Lower lobe of right lung (tissue), 2 donors: ENCODE measurements around the gene B4GAT1. TPM values are rescaled to one million over a fixed set of nuclear protein-coding genes. Genes with fewer than 3 reads are reported as not detected.

ENCODE experiments used
- ATAC-seq, 2 donors: fragments of 200-7000 bp; cut with Tn5 transposase; one replicate each; pipeline ENCODE4 v1.9.1; 2020 to 2022; ENCODE audit warnings: mild to moderate bottlenecking in 2 of 2, moderate library complexity in 2 of 2
- DNase-seq: peaks from one replicate; pipeline ENCODE4 v3.0.0-alpha.2; 2020
- H3K27ac ChIP-seq: fragments of 200-600 bp; one replicate; pipeline ENCODE4 v1.8.0; 2022
- H3K27me3 ChIP-seq: fragments of 200-600 bp; one replicate; pipeline ENCODE4 v1.8.0; 2022; ENCODE audit warnings: low read depth
- H3K36me3 ChIP-seq: fragments of 200-600 bp; one replicate; pipeline ENCODE4 v1.8.0; 2022; ENCODE audit warnings: mild to moderate bottlenecking
- H3K4me1 ChIP-seq: fragments of 200-600 bp; one replicate; pipeline ENCODE4 v1.8.0; 2022
- H3K4me3 ChIP-seq: fragments of 200-600 bp; one replicate; pipeline ENCODE4 v1.8.0; 2022; ENCODE audit warnings: mild to moderate bottlenecking
- H3K9me3 ChIP-seq: fragments of 200-600 bp; one replicate; pipeline ENCODE4 v1.8.0; 2022
- intact Hi-C: fragments of 100-400 bp; cut with DNase I; formaldehyde crosslinking; loops from one replicate; pipeline ENCODE4 v1.11.0; 2022
- total RNA-seq: library from RNA; stranded (reverse); fragmentation: NEBNext Ultra II Directional; extraction: Animal tissue kit (Norgen Biotek cat#: 25700); gene quantifications from one replicate; pipeline ENCODE4 v1.2.1, GENCODE V29; 2021
- TF ChIP-seq, protein P1 (sequence below): fragments of 200-600 bp; IDR thresholded peaks from one replicate; pipeline ENCODE4 v1.8.0; 2022; ENCODE audit warnings: antibody characterized with exemption, mild to moderate bottlenecking
- donor health status: DM: no; HTN: yes; CAD: no; lungs with severe emphysema.

B4GAT1 gene
- total RNA-seq, 1 donor from 2014 or later, result 22.6 TPM

DNA sequence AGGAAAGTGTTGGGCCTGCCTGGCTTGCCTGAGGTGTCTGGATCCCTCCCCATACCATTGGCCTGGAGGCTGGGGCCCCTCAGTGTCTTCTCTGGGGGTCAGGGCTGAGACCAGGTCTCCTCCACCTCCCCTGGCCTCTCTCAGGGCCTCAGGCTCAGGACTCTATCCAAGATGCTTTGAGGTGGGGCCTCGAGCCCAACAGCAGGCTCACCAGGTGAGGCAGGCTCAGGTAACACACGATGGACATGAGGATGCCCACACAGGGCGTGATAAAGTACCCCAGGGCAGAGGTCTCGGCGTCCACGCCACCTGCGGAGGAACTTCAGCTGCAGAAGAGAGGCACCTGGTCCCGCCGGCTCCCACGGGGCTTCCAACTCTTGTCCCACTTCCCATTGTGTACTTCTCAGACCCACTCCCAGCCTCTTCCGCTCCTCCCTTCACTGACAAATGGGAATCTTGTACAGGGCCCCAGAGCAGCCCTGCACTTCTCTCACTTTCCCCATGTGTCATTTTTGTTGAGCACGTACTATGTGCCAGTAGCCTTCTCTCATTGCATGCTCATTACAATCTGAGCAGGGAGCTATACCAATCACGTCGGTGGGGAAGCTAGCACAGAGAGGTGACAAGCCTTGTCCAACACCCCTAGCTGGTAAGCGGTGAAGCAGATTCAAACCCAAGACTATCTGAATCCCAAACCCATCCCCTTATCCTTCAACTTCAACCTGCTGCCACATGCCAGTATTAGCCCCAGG is 20.3 kb upstream of the B4GAT1 start:
- Histone ChIP-seq H3K9me3 (no peaks in the 10 kb centered on the region), H3K27ac (no peak overlapping the region), H3K4me3 (no peak overlapping the region), H3K4me1 (peaks cover 26% of the 10 kb centered on the region), H3K36me3 (no peaks in the 10 kb centered on the region), H3K27me3 (peaks cover 20% of the 10 kb centered on the region)
- TF ChIP-seq, protein P1, sequence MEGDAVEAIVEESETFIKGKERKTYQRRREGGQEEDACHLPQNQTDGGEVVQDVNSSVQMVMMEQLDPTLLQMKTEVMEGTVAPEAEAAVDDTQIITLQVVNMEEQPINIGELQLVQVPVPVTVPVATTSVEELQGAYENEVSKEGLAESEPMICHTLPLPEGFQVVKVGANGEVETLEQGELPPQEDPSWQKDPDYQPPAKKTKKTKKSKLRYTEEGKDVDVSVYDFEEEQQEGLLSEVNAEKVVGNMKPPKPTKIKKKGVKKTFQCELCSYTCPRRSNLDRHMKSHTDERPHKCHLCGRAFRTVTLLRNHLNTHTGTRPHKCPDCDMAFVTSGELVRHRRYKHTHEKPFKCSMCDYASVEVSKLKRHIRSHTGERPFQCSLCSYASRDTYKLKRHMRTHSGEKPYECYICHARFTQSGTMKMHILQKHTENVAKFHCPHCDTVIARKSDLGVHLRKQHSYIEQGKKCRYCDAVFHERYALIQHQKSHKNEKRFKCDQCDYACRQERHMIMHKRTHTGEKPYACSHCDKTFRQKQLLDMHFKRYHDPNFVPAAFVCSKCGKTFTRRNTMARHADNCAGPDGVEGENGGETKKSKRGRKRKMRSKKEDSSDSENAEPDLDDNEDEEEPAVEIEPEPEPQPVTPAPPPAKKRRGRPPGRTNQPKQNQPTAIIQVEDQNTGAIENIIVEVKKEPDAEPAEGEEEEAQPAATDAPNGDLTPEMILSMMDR, result no peak
- intact Hi-C loops, result no loop called here
- DNase-seq (no peak), ATAC-seq (no peak)

DNA sequence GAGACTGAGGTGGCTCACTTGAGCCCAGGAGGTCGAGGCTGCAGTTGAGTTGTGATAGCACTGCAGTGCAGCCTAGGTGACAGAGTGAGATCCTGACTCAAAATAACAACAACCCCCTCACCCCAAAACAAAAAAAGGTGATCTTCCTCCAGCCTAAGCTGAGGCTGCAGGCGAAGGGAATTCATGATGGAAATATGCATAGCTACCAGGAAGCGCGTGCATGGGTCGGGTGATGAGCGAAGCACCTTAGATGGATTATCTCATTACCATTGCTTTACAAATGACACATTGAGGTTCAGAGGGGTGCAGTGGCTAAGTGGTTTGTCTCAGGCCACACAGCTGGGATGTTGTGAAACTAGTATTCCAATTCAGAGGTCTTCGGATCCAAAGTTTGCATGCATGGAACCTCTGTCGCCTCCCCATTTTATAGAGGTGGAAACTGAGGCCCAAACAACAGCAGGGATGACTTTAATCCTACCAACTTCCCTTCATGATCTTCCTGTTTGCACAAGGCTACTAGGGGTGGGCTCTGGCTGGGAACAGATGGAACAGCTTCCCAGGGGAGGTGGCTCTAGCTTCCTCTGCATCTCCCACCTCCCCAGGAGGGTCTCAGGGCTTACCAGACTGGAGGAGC is 19.5 kb upstream of the B4GAT1 start:
- ATAC-seq (no peak), DNase-seq (no peak)
- intact Hi-C loops, result no loop called here
- H3K4me3 ChIP-seq, result no peak overlapping the region
- H3K27ac ChIP-seq, result no peak overlapping the region
- no peaks in the 10 kb centered on the region for H3K9me3 ChIP-seq
- no peaks in the 10 kb centered on the region for H3K36me3 ChIP-seq
- peaks cover 21% of the 10 kb centered on the region for H3K4me1 ChIP-seq
- TF ChIP-seq, protein P1, result no peak
- peaks cover 12% of the 10 kb centered on the region for H3K27me3 ChIP-seq

DNA sequence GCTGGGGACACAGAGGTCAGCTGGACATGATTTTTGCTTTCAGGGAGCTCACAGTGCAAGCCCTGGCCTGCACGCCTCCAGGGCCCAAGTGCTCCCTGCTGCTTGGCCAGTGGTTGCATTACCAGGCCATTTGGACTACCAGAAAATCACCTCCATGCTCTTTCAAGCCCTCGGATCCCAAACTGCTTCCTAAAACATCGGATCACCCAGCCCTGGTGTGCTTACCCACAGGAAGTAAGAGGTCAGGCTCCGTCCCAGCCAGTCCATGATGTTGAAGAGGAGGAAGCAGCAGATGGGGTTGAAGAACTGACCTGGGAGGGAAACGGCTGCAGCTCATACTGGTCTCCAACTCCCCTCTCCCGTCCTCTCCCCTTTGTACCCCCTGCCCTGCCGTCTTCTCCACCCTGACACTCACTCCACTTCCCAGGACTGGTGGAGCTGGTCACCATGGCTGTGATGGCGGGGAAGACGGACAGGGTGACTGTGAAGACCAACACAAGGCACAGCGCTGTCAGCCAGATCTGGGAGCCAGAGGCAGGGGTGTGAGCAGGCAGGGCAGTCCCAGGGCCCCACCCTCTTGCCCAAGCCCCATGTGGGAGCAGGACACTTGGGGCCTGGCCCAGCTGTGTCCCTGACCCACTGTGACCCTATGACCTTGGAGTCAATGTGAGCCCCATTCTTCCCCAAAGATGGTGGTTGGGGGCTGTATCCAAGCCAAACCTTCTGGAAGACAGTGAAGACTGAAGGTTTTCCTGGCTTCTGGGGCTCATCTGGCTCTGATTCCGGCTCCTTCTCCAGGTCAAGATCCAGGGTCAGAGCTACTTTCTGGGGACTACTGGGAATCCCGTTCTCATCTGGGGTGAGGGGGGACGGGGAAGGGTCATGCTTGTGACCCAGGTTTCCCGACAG is 18.5 kb upstream of the B4GAT1 start:
- Histone ChIP-seq H3K36me3 (no peaks in the 10 kb centered on the region), H3K4me1 (peaks cover 18% of the 10 kb centered on the region), H3K4me3 (no peak overlapping the region), H3K27ac (no peak overlapping the region), H3K9me3 (no peaks in the 10 kb centered on the region), H3K27me3 (peaks cover 2% of the 10 kb centered on the region)
- intact Hi-C loops, result no loop called here
- ATAC-seq (no peak), DNase-seq (no peak)
- TF ChIP-seq, protein P1, result no peak

DNA sequence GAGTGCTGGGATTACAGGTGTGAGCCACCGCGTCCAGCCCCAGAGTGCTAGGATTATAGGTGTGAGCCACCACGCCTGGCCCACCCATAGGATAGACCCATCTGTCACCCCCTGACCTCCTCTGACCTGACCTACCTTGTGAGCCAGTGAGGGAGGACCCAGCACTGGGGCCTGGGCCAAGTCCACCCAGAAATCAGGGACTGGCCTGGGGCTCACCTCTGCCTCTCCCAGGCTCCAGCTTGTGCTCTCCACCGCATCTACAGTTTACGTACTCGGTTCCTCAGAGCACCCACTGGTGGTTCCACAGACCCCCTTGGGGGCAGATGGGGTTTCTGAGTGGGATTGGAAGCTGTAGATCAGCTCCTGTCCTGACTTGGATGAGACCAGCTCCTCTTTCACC is 17.7 kb upstream of the B4GAT1 start:
- Histone ChIP-seq H3K9me3 (no peaks in the 10 kb centered on the region), H3K4me1 (peaks cover 15% of the 10 kb centered on the region), H3K27ac (no peak overlapping the region), H3K4me3 (no peak overlapping the region), H3K36me3 (no peaks in the 10 kb centered on the region), H3K27me3 (no peaks in the 10 kb centered on the region)
- ATAC-seq, result no peak
- no peak for DNase-seq
- TF ChIP-seq, protein P1, result no peak
- intact Hi-C loops, result no loop called here

DNA sequence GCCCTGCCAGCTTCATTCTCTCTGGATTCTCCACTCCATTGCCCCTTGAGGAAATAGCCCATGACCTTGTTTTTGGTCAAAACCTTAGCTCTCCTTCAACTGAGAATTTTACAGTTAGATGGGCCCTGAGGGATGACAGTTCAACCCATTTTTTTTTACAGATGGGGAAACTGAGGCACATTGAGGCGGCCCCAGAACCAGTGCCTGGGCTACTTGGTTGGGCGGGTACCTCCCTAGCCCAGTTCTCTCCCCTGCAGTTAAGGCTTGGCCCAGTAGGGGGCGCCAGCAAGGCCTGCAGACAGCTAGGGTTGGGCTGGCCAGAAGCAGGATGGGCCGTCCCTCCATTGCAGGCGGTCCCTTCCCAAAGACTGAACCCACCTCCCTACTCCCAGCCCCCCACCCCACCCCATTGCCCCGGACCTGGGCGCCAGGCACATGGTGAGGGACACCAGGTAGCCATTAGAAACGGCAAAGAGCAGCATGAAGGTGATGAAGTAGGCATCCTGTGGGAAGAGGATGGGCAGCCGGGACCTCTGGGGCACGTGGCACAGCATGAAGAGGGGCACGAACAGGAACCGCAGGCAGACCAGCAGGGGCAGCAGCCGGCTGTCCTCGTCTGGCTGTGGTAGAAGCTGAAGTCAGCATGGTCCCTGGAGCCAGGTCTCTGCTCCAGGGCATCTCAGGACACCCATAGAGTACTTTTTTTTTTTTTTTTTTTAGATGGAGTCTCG is 16.5 kb upstream of the B4GAT1 start:
- TF ChIP-seq, protein P1, result peak; percentile 57
- intact Hi-C loops, result no loop called here
- Histone ChIP-seq H3K4me3 (no peak overlapping the region), H3K27me3 (no peaks in the 10 kb centered on the region), H3K27ac (peak overlapping the region; percentile 41), H3K9me3 (no peaks in the 10 kb centered on the region), H3K4me1 (peaks cover 15% of the 10 kb centered on the region), H3K36me3 (no peaks in the 10 kb centered on the region)
- peak; percentile 71 for DNase-seq
- ATAC-seq, result peak; percentile 39 to 50
